GM12878 (cell line): Measurements from ENCODE around the gene SLC6A1.

Experiments used
- ASH2L ChIP-seq: fragments of 300-600, 200-600 bp; sonication (generic); IDR thresholded peaks from 2 replicates; pipeline ENCODE4 v1.6.1; 2017; ENCODE audit warnings: low read depth, mild to moderate bottlenecking, borderline replicate concordance
- EZH2 ChIP-seq: IDR thresholded peaks from 2 replicates; pipeline ENCODE4 v1.6.1; 2012; ENCODE audit warnings: low read depth, mild to moderate bottlenecking, control low read depth, inconsistent platforms, low read length, borderline replicate concordance; ENCODE audit not compliant: control insufficient read depth
- SIN3A ChIP-seq: IDR thresholded peaks from 2 replicates; pipeline ENCODE4 v1.6.1; 2012; ENCODE audit warnings: low read depth, low read length, improper control_type of control experiment
- TF ChIP-seq, protein P1 (sequence below), 3 experiments: IDR thresholded peaks in 2 of 3; conservative IDR thresholded peaks in 1 of 3; 2 replicates each; pipeline ENCODE4 v1.5.1; 2011; ENCODE audit warnings: low read depth in 3 of 3, low read length in 3 of 3, mild to moderate bottlenecking in 3 of 3, control low read depth in 2 of 3, moderate library complexity in 2 of 3, inconsistent platforms in 1 of 3, mixed read lengths in 1 of 3; ENCODE audit not compliant: control insufficient read depth in 2 of 3, insufficient read depth in 1 of 3; ENCODE audit errors: extremely low read depth in 1 of 3
- TF ChIP-seq, protein P2 (sequence below): IDR thresholded peaks from 2 replicates; pipeline ENCODE4 v1.6.1; 2012; ENCODE audit warnings: low read depth, low read length, improper control_type of control experiment

- TF ChIP-seq EZH2: no peak
- TF ChIP-seq, protein P1, sequence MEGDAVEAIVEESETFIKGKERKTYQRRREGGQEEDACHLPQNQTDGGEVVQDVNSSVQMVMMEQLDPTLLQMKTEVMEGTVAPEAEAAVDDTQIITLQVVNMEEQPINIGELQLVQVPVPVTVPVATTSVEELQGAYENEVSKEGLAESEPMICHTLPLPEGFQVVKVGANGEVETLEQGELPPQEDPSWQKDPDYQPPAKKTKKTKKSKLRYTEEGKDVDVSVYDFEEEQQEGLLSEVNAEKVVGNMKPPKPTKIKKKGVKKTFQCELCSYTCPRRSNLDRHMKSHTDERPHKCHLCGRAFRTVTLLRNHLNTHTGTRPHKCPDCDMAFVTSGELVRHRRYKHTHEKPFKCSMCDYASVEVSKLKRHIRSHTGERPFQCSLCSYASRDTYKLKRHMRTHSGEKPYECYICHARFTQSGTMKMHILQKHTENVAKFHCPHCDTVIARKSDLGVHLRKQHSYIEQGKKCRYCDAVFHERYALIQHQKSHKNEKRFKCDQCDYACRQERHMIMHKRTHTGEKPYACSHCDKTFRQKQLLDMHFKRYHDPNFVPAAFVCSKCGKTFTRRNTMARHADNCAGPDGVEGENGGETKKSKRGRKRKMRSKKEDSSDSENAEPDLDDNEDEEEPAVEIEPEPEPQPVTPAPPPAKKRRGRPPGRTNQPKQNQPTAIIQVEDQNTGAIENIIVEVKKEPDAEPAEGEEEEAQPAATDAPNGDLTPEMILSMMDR (IDR thresholded peaks at IDR 0.05 in 2 of 3, conservative IDR thresholded peaks at IDR 0.05 in 1 of 3; ENCODE audit: control insufficient read depth in 2 of 3, extremely low read depth in 1 of 3, insufficient read depth in 1 of 3, low read depth in 3 of 3, low read length in 3 of 3): no peak
- no peak for TF ChIP-seq ASH2L
- TF ChIP-seq, protein P2, sequence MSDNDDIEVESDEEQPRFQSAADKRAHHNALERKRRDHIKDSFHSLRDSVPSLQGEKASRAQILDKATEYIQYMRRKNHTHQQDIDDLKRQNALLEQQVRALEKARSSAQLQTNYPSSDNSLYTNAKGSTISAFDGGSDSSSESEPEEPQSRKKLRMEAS: no peak
- no peak for TF ChIP-seq SIN3A
These were observed 8.0 kb downstream of the SLC6A1 start for GRCh38 chr3:11000528-11000927.
